ENCODE results near the gene MTIF3. TPM values are rescaled to one million over a fixed set of nuclear protein-coding genes. Genes with fewer than 3 reads are reported as not detected.

The MTIF3 gene, protein sequence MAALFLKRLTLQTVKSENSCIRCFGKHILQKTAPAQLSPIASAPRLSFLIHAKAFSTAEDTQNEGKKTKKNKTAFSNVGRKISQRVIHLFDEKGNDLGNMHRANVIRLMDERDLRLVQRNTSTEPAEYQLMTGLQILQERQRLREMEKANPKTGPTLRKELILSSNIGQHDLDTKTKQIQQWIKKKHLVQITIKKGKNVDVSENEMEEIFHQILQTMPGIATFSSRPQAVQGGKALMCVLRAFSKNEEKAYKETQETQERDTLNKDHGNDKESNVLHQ
- 10 to 100 TPM; 28.7 to 30.4 TPM for total RNA-seq

DNA sequence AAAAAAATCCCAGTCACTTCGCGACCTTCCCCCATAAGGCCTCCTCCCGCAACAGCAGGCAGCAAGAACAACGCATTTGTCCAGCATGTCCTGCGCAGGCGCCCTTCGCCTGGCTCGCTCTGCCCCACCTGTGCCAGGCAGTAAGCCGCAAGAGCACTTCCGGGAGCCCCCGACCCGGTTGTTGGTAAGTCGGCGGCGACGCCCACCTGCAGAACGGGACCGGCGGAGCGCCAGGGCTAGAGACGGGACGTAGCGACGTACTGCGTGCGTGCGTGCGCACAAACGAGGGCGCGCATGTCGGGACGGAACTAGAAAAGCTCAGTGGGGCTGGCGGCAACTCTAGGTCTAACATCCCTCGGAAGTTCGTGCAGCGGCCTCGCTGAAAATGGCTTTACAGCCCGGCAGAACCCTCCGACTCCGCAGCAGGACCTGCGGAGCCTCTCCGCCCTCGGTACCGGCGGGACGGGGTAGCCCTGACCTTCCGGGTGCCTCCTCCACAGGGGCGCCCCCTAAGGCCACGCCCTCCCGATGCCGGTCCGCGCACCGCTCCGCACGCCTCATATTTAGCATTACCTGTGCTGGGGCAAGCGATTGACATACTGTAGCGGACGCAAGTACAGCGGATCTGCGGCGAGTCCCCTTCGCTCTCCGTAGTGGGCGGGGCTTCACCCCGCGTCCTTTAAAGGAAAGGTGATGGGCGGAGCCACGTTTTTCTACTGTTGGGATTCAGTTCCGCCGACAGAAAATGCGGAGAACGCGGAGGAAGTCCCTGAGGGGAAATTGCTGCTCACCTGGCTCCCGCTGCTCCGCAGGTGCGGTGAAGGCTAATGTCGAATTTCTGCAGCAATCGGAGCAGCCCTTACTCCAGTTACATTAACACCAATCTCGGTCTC is at the start of gene MTIF3:
MTIF3 (minus strand) TSS at position 629 of the 893 bp plus-strand sequence. CDS start 10,116 bp downstream, outside the sequence.
- DNase-seq = peak; percentile 95
- Mint-ChIP-seq H3K4me3 (peak within 1 kb of the TSS; percentile 91), H3K27ac (peak within 1 kb of the TSS; percentile 96), H3K27me3 (no peaks in the 10 kb centered on the region), H3K4me1 (peaks cover 46% of the 10 kb centered on the region), H3K36me3 (peaks cover 14% of the 10 kb centered on the region), H3K9me3 (no peaks in the 10 kb centered on the region)

DNA sequence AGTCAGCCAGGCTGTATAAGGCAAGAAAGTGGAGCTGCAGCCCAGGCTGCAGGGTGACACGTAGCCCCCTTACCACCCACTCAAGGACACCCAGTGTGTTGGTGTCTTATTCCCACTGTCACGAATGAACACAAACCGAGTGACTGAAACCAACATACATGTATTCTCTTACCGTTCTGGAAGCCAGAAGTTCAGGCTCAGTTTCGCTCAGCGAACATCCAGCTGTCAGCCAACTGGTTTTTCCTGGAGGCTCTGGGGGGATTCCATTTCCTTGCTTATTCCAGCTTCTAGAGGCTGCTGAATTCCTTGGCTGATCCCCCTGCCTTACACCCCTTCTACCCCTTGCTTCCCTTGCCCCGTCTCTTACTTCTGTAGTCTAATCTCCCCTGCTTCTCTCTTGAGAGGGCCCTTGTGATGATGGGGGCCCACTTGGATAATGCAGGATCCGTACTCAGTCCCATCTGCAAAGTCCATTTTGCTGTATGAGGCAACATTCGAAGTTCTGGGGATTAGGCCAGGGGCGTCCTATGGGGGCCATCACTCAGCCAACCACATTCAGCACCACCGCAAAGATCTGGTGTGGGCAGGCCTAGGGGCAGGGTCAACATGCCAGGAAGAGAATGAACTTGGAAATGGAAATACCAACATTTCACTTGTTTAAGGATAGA is 47.3 kb upstream of the MTIF3 start:
- H3K36me3 Mint-ChIP-seq = no peaks in the 10 kb centered on the region
- no peak for DNase-seq
- no peak overlapping the region for H3K4me3 Mint-ChIP-seq
- H3K9me3 Mint-ChIP-seq = no peaks in the 10 kb centered on the region
- H3K4me1 Mint-ChIP-seq = no peaks in the 10 kb centered on the region
- H3K27ac Mint-ChIP-seq = no peak overlapping the region
- H3K27me3 Mint-ChIP-seq = no peaks in the 10 kb centered on the region

DNA sequence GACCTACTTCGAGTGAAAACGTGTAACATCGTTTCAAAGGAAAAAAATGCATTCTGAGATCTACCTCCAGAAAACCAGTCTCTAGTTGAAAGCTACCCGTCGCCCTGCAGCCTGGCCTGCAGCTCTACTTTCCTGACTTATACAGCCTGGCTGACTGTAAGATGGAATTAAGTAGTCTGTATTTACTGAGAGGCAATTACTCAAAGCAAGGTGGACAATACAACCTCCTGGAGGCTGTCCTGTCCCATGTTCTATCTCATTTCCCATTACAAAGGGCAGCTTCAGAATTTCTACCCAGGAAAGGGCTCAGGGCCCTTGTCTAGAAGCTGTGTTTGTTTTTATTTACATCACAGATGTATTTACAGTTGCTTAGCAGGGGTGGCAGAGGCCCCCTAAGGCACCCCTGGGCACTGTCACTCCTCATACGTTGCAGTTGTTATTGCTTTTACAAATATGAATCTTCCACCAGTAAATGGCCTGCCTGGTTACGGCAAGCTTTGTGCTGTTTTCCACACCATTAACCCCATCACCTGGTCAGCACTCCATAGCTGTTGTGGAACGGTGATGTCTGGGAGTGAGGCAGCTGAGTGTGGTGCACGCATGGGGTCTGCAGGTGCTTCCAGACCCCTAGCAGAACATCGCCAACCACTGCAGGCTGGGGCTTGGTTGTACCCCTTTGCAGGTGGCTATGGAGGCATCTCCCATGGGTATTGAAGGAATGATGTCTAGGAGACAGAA is 46.3 kb upstream of the MTIF3 start:
- DNase-seq = no peak
- no peaks in the 10 kb centered on the region for H3K27me3 Mint-ChIP-seq
- no peak overlapping the region for H3K27ac Mint-ChIP-seq
- no peak overlapping the region for H3K4me3 Mint-ChIP-seq
- no peaks in the 10 kb centered on the region for H3K4me1 Mint-ChIP-seq
- H3K9me3 Mint-ChIP-seq = no peaks in the 10 kb centered on the region
- no peaks in the 10 kb centered on the region for H3K36me3 Mint-ChIP-seq

DNA sequence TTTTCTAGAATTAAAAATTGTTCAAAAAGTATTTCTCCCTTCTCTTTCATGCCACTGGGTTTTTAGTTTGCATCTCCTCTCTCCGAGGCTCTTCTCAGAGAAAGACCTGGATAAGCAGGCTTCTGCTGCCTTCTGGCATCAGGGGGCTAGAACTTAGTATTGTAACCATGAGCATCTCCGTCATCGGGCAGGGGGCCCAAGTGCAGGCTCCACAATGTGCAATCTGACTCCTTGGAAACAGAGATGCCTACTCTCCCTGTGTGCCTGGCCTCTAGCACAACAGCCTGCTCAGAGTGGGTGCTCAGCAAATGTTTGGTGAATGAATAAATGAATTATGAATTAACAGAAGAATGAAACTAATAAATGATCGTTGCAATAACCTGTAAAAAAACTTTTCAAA is 45.6 kb upstream of the MTIF3 start:
- no peak overlapping the region for H3K27ac Mint-ChIP-seq
- DNase-seq = no peak
- H3K27me3 Mint-ChIP-seq = no peaks in the 10 kb centered on the region
- no peaks in the 10 kb centered on the region for H3K9me3 Mint-ChIP-seq
- H3K4me1 Mint-ChIP-seq = no peaks in the 10 kb centered on the region
- no peaks in the 10 kb centered on the region for H3K36me3 Mint-ChIP-seq
- H3K4me3 Mint-ChIP-seq = no peak overlapping the region

DNA sequence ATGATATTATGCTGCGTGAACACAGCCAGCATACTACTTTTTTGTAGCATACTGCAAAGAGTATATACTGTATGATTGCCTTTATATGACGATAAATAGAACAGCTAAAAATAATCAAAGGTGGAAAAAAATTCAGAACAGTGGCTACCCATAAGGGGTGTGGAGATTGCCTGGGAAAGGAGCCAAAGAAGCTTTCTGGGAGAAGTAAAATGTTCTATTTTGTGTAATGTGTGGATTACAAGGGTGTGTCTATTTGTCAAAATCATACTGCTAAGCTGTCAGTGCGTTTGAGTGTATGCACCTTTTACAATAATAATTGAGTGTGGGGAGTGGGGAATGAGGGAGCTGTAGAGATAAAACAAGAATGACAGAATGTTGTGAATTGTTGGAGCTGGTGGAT is 45.2 kb upstream of the MTIF3 start:
- Mint-ChIP-seq H3K4me1 (no peaks in the 10 kb centered on the region), H3K9me3 (no peaks in the 10 kb centered on the region), H3K36me3 (no peaks in the 10 kb centered on the region), H3K27me3 (no peaks in the 10 kb centered on the region), H3K27ac (no peak overlapping the region), H3K4me3 (no peak overlapping the region)
- DNase-seq = no peak

DNA sequence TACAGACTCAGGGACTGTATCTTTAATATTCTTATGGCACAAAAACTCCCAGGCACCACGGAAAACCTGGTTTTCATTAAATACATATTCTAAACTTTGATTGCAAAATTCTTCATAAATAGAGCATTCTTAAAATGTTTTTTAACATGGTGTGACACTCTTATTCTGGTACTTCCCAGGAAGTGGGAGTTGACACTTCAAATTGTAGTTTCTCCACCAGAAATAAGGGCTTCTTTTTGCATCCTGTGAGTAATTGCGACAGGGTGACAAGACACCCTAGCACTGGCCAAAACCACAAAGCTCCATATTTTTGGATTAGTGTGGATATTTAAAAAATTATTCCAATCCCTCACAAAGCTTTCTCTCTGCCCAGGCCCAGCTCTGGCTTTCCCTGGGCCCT is 43.6 kb upstream of the MTIF3 start:
- H3K9me3 Mint-ChIP-seq = no peaks in the 10 kb centered on the region

DNA sequence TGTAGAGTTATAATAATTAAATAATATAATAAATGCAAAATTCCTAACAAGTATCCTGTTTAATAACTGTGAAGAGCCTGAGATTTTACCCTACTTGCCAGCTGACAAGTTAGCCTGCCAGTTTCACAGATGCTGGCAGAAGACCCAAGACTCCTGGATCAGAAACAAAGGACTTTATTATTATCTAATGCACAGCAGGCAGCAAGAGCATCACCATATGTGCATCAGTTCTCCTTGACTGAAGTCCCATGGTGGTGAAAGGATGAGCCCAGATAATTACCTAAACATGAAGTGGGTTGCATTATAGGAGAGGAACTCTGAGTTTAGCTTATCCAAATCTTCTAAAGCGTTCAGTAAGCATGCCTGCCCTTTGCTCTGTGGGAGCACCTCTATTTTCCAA is 39.1 kb upstream of the MTIF3 start:
- H3K36me3 Mint-ChIP-seq = no peaks in the 10 kb centered on the region
- H3K27me3 Mint-ChIP-seq = no peaks in the 10 kb centered on the region
- H3K4me3 Mint-ChIP-seq = no peak overlapping the region
- H3K9me3 Mint-ChIP-seq = no peaks in the 10 kb centered on the region
- no peak for DNase-seq
- no peaks in the 10 kb centered on the region for H3K4me1 Mint-ChIP-seq
- no peak overlapping the region for H3K27ac Mint-ChIP-seq

More for the DNA sequence above, 43.6 kb upstream of the MTIF3 start:
- no peaks in the 10 kb centered on the region for H3K27me3 Mint-ChIP-seq
- DNase-seq = no peak
- no peak overlapping the region for H3K27ac Mint-ChIP-seq
- H3K4me1 Mint-ChIP-seq = no peaks in the 10 kb centered on the region
- no peaks in the 10 kb centered on the region for H3K36me3 Mint-ChIP-seq
- H3K4me3 Mint-ChIP-seq = no peak overlapping the region

DNA sequence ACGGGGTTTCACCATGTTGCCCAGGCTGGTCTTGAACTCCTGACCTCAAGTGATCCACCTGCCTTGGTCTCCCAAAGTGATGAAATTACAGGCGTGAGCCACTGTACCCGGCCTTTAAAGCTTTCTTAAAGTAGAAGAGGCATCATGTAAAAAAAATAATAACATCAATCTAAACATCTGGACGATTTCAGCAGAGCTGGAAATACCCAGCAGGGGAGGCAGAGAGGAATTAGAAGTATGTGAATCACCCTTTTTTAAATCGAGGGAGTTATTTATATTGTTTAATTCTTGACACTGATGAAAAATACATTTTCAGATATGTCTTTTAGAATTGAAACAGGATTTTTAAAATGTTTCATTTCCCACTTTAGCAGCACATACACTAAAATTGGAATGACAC is 37.4 kb upstream of the MTIF3 start:
- no peaks in the 10 kb centered on the region for H3K9me3 Mint-ChIP-seq
- H3K27me3 Mint-ChIP-seq = no peaks in the 10 kb centered on the region

DNA sequence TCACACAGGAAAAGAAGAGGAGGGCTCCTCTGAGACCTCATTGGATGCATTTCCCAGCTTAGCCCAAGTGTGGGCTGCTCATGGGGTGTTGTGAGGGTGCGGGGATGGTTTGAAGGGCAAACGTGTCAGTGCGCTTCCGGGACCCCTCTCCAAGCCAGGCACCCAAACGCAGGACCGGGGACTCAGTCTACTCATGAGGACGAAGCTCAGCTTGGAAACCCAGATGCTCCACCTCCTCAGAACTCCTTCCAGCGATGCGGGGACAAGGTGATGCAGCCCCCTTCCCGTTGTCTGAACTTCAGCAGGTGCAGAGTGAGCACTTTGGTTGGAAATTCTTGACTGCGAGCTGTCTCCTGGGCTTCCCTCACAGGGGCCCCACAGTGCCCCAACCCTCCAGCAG is 33.1 kb upstream of the MTIF3 start:
- no peak overlapping the region for H3K4me3 Mint-ChIP-seq
- no peak overlapping the region for H3K27ac Mint-ChIP-seq
- no peak for DNase-seq
- peaks cover 7% of the 10 kb centered on the region for H3K27me3 Mint-ChIP-seq
- no peaks in the 10 kb centered on the region for H3K36me3 Mint-ChIP-seq
- H3K9me3 Mint-ChIP-seq = peaks cover 4% of the 10 kb centered on the region
- H3K4me1 Mint-ChIP-seq = peaks cover 3% of the 10 kb centered on the region

More for the DNA sequence above, 37.4 kb upstream of the MTIF3 start:
- Mint-ChIP-seq H3K4me1 (no peaks in the 10 kb centered on the region), H3K4me3 (no peak overlapping the region), H3K36me3 (no peaks in the 10 kb centered on the region), H3K27ac (no peak overlapping the region)
- no peak for DNase-seq

DNA sequence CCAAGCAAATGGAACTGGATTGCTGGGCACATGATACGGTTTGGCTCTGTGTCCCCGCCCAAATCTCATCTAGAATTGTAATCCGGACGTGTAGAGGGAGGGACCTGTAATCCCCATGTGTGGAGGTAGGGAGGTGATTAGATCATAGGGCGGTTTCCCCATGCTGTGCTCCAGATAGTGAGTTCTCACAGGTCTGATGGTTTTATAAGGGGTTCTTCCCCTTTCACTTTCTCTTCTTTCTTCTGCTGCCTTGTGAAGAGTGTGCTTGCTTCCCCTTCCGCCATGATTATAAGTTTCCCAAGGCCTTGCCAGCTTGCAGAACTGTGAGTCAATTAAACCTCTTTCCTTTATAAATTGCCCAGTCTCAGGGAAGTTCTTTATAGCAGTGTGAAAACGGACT is 32.6 kb upstream of the MTIF3 start:
- Mint-ChIP-seq H3K27ac (no peak overlapping the region), H3K4me1 (peaks cover 6% of the 10 kb centered on the region), H3K9me3 (peaks cover 4% of the 10 kb centered on the region), H3K36me3 (no peaks in the 10 kb centered on the region), H3K27me3 (peaks cover 7% of the 10 kb centered on the region), H3K4me3 (no peak overlapping the region)
- DNase-seq = no peak

DNA sequence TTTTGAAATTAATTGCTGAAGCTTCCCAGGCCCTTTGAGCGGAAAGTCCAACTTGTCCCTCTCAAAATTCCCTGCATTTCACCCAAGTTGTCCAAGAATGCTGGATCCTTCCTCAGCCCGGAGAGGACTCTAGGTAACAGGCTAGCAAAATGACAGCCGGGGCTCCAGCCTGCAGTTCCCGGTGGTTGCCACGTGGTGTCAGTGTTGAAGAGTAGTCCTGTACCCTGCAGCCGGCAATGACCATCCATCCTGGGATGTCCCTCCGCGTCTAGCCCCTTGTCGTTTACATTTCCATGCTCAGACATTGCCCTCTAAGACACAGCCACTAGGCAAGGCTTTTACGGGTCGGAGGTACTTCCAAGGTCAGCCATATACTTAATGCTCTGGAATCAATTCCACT is 31.4 kb upstream of the MTIF3 start:
- peaks cover 15% of the 10 kb centered on the region for H3K4me1 Mint-ChIP-seq
- peaks cover 7% of the 10 kb centered on the region for H3K27me3 Mint-ChIP-seq
- H3K9me3 Mint-ChIP-seq = peaks cover 4% of the 10 kb centered on the region
- no peak overlapping the region for H3K4me3 Mint-ChIP-seq
- DNase-seq = peak; percentile 24
- H3K27ac Mint-ChIP-seq = no peak overlapping the region
- H3K36me3 Mint-ChIP-seq = no peaks in the 10 kb centered on the region

DNA sequence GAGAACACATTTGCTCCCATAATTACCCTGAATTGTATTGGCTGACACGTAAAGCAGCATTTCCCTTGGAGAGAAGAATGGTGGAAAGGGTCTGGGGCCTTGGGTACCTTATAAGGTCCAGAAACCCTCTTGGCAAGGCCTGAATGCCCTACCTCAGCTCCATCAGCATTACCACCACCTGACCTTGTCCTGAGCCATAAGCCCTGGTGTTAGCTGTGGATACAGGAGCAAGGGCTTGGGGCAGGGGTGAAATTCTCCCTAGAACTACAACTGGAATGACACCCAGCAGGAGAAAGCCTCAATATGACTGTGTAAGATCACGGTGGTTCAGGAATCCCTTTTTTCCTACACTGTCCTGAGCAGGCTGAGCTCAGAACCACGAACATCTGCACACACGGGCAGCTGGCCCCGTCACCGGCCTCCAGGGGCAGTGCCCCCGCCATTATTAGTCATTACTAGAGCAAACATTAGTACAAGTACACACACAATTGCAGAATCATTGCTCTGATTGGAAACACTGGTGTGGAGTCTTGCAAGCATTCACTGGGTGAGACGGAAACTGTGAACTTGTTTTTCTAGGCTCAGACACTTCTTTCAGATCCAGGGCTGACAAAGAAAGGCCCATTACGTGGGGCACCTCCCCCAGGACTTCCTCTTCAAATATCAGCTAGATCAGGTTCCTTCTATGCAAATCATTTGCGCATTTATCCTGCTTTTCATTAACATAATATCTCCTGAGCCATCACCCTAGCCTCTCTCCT is 26.8 kb upstream of the MTIF3 start:
- no peak for DNase-seq
- Mint-ChIP-seq H3K9me3 (peaks cover 3% of the 10 kb centered on the region), H3K4me3 (no peak overlapping the region), H3K36me3 (no peaks in the 10 kb centered on the region), H3K4me1 (peaks cover 15% of the 10 kb centered on the region), H3K27me3 (peaks cover 5% of the 10 kb centered on the region), H3K27ac (no peak overlapping the region)

DNA sequence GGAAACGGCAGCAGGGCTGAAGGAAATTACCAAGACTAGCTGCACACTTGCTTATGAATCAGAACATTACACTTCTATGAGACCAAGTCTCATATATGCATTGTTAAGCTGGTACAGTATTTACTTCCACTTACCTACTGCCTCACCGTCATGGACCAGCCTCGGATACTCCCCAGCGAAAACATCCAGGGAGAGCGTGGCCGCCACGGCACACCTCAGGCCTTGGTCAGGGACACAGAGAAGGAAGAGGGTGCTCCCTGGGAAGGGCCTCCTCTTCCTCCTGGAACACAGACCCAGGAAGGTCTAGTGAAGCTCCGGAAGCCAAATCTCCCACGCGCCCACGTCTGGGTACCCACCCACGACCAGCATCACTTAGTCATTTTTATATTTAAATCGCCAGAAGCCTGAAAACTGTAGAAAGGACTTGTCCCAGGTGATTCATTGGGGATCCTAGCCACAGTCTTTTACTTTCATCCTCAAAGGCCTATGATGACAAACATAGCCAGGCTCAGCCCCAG is 24.4 kb upstream of the MTIF3 start:
- H3K9me3 Mint-ChIP-seq = no peaks in the 10 kb centered on the region
- H3K27ac Mint-ChIP-seq = no peak overlapping the region
- peaks cover 12% of the 10 kb centered on the region for H3K4me1 Mint-ChIP-seq
- no peaks in the 10 kb centered on the region for H3K27me3 Mint-ChIP-seq
- H3K36me3 Mint-ChIP-seq = no peaks in the 10 kb centered on the region
- no peak overlapping the region for H3K4me3 Mint-ChIP-seq
- DNase-seq = no peak

DNA sequence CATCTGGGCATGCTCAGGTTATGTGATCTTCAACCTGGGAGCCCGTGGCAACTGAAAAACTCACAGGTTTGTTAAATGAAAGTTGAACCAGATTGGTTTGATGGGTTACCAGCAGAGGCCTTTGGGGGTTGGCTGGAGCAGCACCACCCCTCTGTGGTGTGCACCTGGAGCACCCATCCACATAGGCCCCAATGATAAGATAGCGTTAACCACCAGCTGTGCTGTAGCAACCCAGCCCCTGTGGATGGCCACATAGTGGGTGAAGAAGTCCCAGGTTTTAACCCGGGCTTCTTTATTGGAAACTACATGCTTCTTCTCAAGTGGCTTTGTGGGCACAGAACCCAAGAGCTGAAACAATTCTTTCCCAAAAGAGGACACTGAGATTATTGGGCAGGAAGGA is 22.6 kb upstream of the MTIF3 start:
- no peak for DNase-seq
- no peaks in the 10 kb centered on the region for H3K9me3 Mint-ChIP-seq
- H3K36me3 Mint-ChIP-seq = no peaks in the 10 kb centered on the region
- H3K27me3 Mint-ChIP-seq = no peaks in the 10 kb centered on the region
- H3K27ac Mint-ChIP-seq = no peak overlapping the region
- no peak overlapping the region for H3K4me3 Mint-ChIP-seq
- H3K4me1 Mint-ChIP-seq = peaks cover 8% of the 10 kb centered on the region
